GM18520 (cell line): ENCODE measurements around the gene SUPT5H.
A peak's percentile ranks its signal among the peaks of the same experiment; 100 is the strongest.

Experiments used
- ATAC-seq: cut with Tn5 transposase; IDR thresholded peaks from one replicate; pipeline ENCODE4 v1.9.1; 2021; ENCODE audit not compliant: unreplicated experiment

Gene SUPT5H

GRCh38 chr19:39445196-39446111 lies at the start of gene SUPT5H:
SUPT5H (plus strand) TSS chr19:39445582; CDS start chr19:39445891, 309 bp downstream.
- peak; percentile 75 for ATAC-seq

- ATAC-seq = peak; percentile 27
These were observed 47.8 kb upstream of the SUPT5H start for GRCh38 chr19:39397360-39398296.

- ATAC-seq = no peak
These were observed 47.0 kb upstream of the SUPT5H start for GRCh38 chr19:39398297-39398864.

GRCh38 chr19:39399668-39400050 lies 45.7 kb upstream of the SUPT5H start:
- no peak for ATAC-seq

- ATAC-seq = no peak
These were observed 45.3 kb upstream of the SUPT5H start for GRCh38 chr19:39400061-39400460.

- ATAC-seq = no peak
These were observed 44.3 kb upstream of the SUPT5H start for GRCh38 chr19:39401070-39401548.

- no peak for ATAC-seq
These were observed 43.6 kb upstream of the SUPT5H start for GRCh38 chr19:39401549-39402345.

- peak; percentile 14 for ATAC-seq
These were observed 42.8 kb upstream of the SUPT5H start for GRCh38 chr19:39402346-39403300.

- ATAC-seq = no peak
These were observed 41.8 kb upstream of the SUPT5H start for GRCh38 chr19:39403331-39404312.

- no peak for ATAC-seq
These were observed 40.0 kb upstream of the SUPT5H start for GRCh38 chr19:39405261-39405957.

GRCh38 chr19:39405958-39406655 lies 39.3 kb upstream of the SUPT5H start:
- no peak for ATAC-seq

- ATAC-seq = peak; percentile 14
These were observed 38.5 kb upstream of the SUPT5H start, which contains the start of gene ZFP36 for GRCh38 chr19:39406656-39407409. ZFP36 (plus strand) TSS chr19:39406847; CDS start chr19:39406905, 58 bp downstream.

GRCh38 chr19:39407410-39407659 lies 38.0 kb upstream of the SUPT5H start:
- no peak for ATAC-seq

- ATAC-seq = no peak
These were observed 37.6 kb upstream of the SUPT5H start for GRCh38 chr19:39407660-39408391.

GRCh38 chr19:39408392-39409207 lies 36.8 kb upstream of the SUPT5H start:
- no peak for ATAC-seq
